Body of pancreas (tissue), 4 donors: Measurements from ENCODE around the gene RBL2.
"Not testable (repeated sequence)": the region's sequence is repeated elsewhere in the genome, so short reads cannot be mapped to it uniquely, and the experiment has no call there.

Source experiments
- POLR2A ChIP-seq, 3 donors: fragments of 450-650 bp; IDR thresholded peaks; one replicate each; pipeline ENCODE4 v1.6.1; 2016; ENCODE audit warnings: antibody characterized with exemption in 3 of 3, mild to moderate bottlenecking in 2 of 3
- TF ChIP-seq, protein P1 (sequence below), 7 experiments: fragments of 450-650 bp in 4 of 7; fragments of 200-600 bp in 3 of 7; sonication (generic) in 3 of 7; IDR thresholded peaks; one replicate each; pipeline ENCODE4 v1.5.1; 2016 to 2019; ENCODE audit warnings: antibody characterized with exemption in 7 of 7

GRCh38 chr16:53512795-53513194 is 78.5 kb downstream of the RBL2 start:
- TF ChIP-seq, protein P1, sequence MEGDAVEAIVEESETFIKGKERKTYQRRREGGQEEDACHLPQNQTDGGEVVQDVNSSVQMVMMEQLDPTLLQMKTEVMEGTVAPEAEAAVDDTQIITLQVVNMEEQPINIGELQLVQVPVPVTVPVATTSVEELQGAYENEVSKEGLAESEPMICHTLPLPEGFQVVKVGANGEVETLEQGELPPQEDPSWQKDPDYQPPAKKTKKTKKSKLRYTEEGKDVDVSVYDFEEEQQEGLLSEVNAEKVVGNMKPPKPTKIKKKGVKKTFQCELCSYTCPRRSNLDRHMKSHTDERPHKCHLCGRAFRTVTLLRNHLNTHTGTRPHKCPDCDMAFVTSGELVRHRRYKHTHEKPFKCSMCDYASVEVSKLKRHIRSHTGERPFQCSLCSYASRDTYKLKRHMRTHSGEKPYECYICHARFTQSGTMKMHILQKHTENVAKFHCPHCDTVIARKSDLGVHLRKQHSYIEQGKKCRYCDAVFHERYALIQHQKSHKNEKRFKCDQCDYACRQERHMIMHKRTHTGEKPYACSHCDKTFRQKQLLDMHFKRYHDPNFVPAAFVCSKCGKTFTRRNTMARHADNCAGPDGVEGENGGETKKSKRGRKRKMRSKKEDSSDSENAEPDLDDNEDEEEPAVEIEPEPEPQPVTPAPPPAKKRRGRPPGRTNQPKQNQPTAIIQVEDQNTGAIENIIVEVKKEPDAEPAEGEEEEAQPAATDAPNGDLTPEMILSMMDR (IDR thresholded peaks at IDR 0.05): not testable (repeated sequence)
- not testable (repeated sequence) for TF ChIP-seq POLR2A (IDR thresholded peaks at IDR 0.05)
